CD4-positive, alpha-beta T cell treated with Interleukin-6 at 100 ng/mL for 8 hours (primary cell): ENCODE measurements around the gene RAPGEF1.

Experiments
- DNase-seq: peaks from one replicate; pipeline ENCODE4 v3.0.0-alpha.2; 2020; ENCODE audit warnings: mixed read lengths, low spot score

Gene RAPGEF1

DNA sequence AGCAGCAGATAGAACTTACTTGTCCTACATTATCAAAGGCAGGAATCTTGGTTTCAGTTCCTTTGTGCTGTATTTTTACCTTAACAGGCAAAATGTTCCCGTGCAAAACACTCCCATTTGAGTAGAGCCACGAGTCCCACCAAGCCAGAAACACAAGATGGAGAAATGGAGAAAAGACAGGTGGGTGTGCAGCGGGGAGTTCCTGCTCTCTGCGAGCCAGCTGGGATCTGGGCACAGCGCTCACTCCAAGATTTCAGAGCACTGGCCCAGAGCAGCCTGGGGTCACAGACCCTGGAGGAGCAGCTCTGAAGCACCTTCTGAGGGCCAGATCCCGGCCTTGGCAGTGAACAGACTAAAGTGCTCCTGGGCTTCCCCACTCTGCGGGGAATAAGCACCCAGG lies 211.7 kb downstream of the RAPGEF1 start:
- no peak for DNase-seq
